Liver (tissue), 9 donors: ENCODE results near the gene PDE1C. TPM values are rescaled to one million over a fixed set of nuclear protein-coding genes. Genes with fewer than 3 reads are reported as not detected.

ENCODE experiments used
- DNase-seq: peaks from one replicate; pipeline ENCODE4 v3.0.0-alpha.2; 2017; ENCODE audit warnings: low spot score
- H3K27ac ChIP-seq, 2 donors: one replicate each; pipeline ENCODE4 v1.7.0; 2013; ENCODE audit warnings: inconsistent platforms in 2 of 2, low read length in 2 of 2, control low read depth in 1 of 2, low read depth in 1 of 2, mild to moderate bottlenecking in 1 of 2
- H3K27me3 ChIP-seq, 4 donors: one replicate each; pipeline versions ENCODE4 v1.6.1 to v1.7.0; 2013; ENCODE audit warnings: low read length in 3 of 4, inconsistent platforms in 1 of 4, mild to moderate bottlenecking in 1 of 4, moderate library complexity in 1 of 4; ENCODE audit not compliant: control insufficient read depth in 4 of 4, insufficient read depth in 4 of 4
- H3K36me3 ChIP-seq, 4 donors: one replicate each; pipeline versions ENCODE4 v1.6.1 to v1.7.0; 2013; ENCODE audit warnings: low read length in 3 of 4, mild to moderate bottlenecking in 3 of 4, low read depth in 1 of 4, moderate library complexity in 1 of 4; ENCODE audit not compliant: control insufficient read depth in 4 of 4, insufficient read depth in 3 of 4
- H3K4me1 ChIP-seq, 4 donors: one replicate each; pipeline versions ENCODE4 v1.6.1 to v1.7.0; 2013; ENCODE audit warnings: low read length in 3 of 4, mild to moderate bottlenecking in 3 of 4, moderate library complexity in 1 of 4; ENCODE audit not compliant: control insufficient read depth in 4 of 4, insufficient read depth in 4 of 4
- H3K4me3 ChIP-seq, 3 donors: one replicate each; pipeline versions ENCODE4 v1.6.1 to v1.7.0; 2013; ENCODE audit warnings: low read length in 3 of 3, control low read depth in 1 of 3, low read depth in 1 of 3, mild to moderate bottlenecking in 1 of 3
- H3K9ac ChIP-seq, 2 donors: one replicate each; pipeline ENCODE4 v1.7.0; 2013; ENCODE audit warnings: low read length in 2 of 2, mild to moderate bottlenecking in 2 of 2, moderate library complexity in 2 of 2, control low read depth in 1 of 2, low read depth in 1 of 2
- H3K9me3 ChIP-seq, 4 donors: one replicate each; pipeline versions ENCODE4 v1.6.1 to v1.7.0; 2013; ENCODE audit warnings: low read length in 3 of 4; ENCODE audit not compliant: control insufficient read depth in 4 of 4
- EGR1 ChIP-seq, 2 donors: IDR thresholded peaks; 2 replicates each; pipeline ENCODE4 v1.6.1; 2016 to 2018; ENCODE audit warnings: antibody characterized with exemption in 2 of 2, low read depth in 2 of 2
- FOXA1 ChIP-seq: IDR thresholded peaks from 2 replicates; pipeline ENCODE4 v1.6.1; 2016; ENCODE audit warnings: antibody characterized with exemption
- FOXA2 ChIP-seq: IDR thresholded peaks from 2 replicates; pipeline ENCODE4 v1.6.1; 2016; ENCODE audit warnings: antibody characterized with exemption
- GABPA ChIP-seq, 2 donors: IDR thresholded peaks in 1 of 2; conservative IDR thresholded peaks in 1 of 2; 2 replicates each; pipeline ENCODE4 v1.6.1; 2016; ENCODE audit warnings: antibody characterized with exemption in 2 of 2, mild to moderate bottlenecking in 1 of 2, moderate library complexity in 1 of 2
- HNF4A ChIP-seq, 2 donors: conservative IDR thresholded peaks; 2 replicates each; pipeline ENCODE4 v1.6.1; 2016; ENCODE audit warnings: antibody characterized with exemption in 2 of 2, mild to moderate bottlenecking in 2 of 2
- HNF4G ChIP-seq: IDR thresholded peaks from 2 replicates; pipeline ENCODE4 v1.6.1; 2016; ENCODE audit warnings: antibody characterized with exemption
- JUND ChIP-seq, 2 donors: IDR thresholded peaks; 2 replicates each; pipeline ENCODE4 v1.6.1; 2016; ENCODE audit warnings: antibody characterized with exemption in 2 of 2
- NR2F2 ChIP-seq: IDR thresholded peaks from 2 replicates; pipeline ENCODE4 v1.6.1; 2016; ENCODE audit warnings: antibody characterized with exemption
- RXRA ChIP-seq, 2 donors: IDR thresholded peaks; 2 replicates each; pipeline ENCODE4 v1.6.1; 2017 to 2018; ENCODE audit warnings: antibody characterized with exemption in 2 of 2, mild to moderate bottlenecking in 1 of 2
- SP1 ChIP-seq: IDR thresholded peaks from 2 replicates; pipeline ENCODE4 v1.6.1; 2018; ENCODE audit warnings: antibody characterized with exemption, mild to moderate bottlenecking
- YY1 ChIP-seq: IDR thresholded peaks from 2 replicates; pipeline ENCODE4 v1.6.1; 2016; ENCODE audit warnings: antibody characterized with exemption, mild to moderate bottlenecking
- WGBS: extraction: QIAGEN DNeasy Blood & Tissue Kit; methylation state at CpG from one replicate; pipeline ENCODE4 v1.1.7; 2013; 5-methylcytosine and 5-hydroxymethylcytosine counted together
- polyA plus RNA-seq, 2 donors: library from polyadenylated mRNA; stranded (reverse) in 1 of 2; unstranded in 1 of 2; fragments of 200-250 nt in 1 of 2; fragments of >200 nt in 1 of 2; fragmentation: Nextera tagmentation in 1 of 2; extraction: Ambion mirVana in 1 of 2; gene quantifications; one replicate each; pipeline versions ENCODE4 v1.2.1 to v1.2.3, GENCODE V29; 2013 to 2015
- total RNA-seq, 2 donors: library from RNA; depleted of rRNA; stranded (reverse); fragments of >200 nt; gene quantifications; one replicate each; pipeline ENCODE4 v1.2.3, GENCODE V29; 2014
- TF ChIP-seq, protein P1 (sequence below): IDR thresholded peaks from 2 replicates; pipeline ENCODE4 v1.6.1; 2016; ENCODE audit warnings: antibody characterized with exemption
- TF ChIP-seq, protein P2 (sequence below): IDR thresholded peaks from 2 replicates; pipeline ENCODE4 v1.6.1; 2016; ENCODE audit warnings: antibody characterized with exemption
- TF ChIP-seq, protein P3 (sequence below): fragments of 150-350 bp; IDR thresholded peaks from 2 replicates; pipeline ENCODE4 v1.5.1; 2017; ENCODE audit warnings: improper control_type of control experiment, low read depth, low read length; ENCODE audit not compliant: missing input control
- TF ChIP-seq, protein P4 (sequence below): IDR thresholded peaks from 2 replicates; pipeline ENCODE4 v1.6.1; 2016; ENCODE audit warnings: antibody characterized with exemption
- TF ChIP-seq, protein P5 (sequence below): IDR thresholded peaks from 2 replicates; pipeline ENCODE4 v1.6.1; 2016; ENCODE audit warnings: antibody characterized with exemption, mild to moderate bottlenecking
- donor health status: healthy.
- donor health status: healthy.
- donor health status: healthy.
- donor health status: healthy.
- donor health status: healthy.

PDE1C gene
- total and polyA plus RNA-seq, 4 donors = 0.05 to 0.92 (median 0.47) TPM; not detected in 1

DNA sequence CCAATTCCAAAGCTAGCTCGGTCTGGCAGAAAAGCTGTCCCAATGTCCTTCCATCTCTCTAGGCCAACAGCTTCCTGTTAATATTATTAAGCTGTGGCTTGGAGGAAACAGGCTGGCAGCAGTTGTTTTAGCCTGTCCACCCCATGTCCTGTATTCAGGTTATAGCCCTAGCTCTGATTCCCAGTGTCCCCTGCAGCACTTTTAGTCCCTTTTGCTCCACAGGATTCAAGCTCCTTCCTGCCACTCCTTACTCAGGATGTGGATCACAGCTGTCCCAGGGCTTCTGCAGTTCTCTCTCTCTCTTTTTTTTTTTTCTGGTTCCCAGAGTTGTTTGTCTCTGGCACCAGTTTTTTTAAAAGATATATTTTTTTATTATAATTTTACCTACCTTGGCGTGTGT is 298.0 kb downstream of the PDE1C start:
- Histone ChIP-seq H3K9ac (no peak overlapping the region), H3K9me3 (no peaks in the 10 kb centered on the region), H3K36me3 (no peaks in the 10 kb centered on the region), H3K27ac (no peak overlapping the region), H3K4me3 (no peak overlapping the region), H3K4me1 (no peaks in the 10 kb centered on the region), H3K27me3 (peaks cover 0 to 6% (median 0%) of the 10 kb centered on the region in 4 donors)
- TF ChIP-seq, protein P1, sequence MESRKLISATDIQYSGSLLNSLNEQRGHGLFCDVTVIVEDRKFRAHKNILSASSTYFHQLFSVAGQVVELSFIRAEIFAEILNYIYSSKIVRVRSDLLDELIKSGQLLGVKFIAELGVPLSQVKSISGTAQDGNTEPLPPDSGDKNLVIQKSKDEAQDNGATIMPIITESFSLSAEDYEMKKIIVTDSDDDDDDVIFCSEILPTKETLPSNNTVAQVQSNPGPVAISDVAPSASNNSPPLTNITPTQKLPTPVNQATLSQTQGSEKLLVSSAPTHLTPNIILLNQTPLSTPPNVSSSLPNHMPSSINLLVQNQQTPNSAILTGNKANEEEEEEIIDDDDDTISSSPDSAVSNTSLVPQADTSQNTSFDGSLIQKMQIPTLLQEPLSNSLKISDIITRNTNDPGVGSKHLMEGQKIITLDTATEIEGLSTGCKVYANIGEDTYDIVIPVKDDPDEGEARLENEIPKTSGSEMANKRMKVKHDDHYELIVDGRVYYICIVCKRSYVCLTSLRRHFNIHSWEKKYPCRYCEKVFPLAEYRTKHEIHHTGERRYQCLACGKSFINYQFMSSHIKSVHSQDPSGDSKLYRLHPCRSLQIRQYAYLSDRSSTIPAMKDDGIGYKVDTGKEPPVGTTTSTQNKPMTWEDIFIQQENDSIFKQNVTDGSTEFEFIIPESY = no peak
- no peak for TF ChIP-seq FOXA2
- no peak for TF ChIP-seq GABPA (IDR thresholded peaks at IDR 0.05 in 1 of 2, conservative IDR thresholded peaks at IDR 0.05 in 1 of 2)
- TF ChIP-seq HNF4G = no peak
- no peak for TF ChIP-seq FOXA1
- TF ChIP-seq RXRA (IDR thresholded peaks at IDR 0.05) = no peak
- TF ChIP-seq, protein P2, sequence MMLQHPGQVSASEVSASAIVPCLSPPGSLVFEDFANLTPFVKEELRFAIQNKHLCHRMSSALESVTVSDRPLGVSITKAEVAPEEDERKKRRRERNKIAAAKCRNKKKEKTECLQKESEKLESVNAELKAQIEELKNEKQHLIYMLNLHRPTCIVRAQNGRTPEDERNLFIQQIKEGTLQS = no peak
- no peak for TF ChIP-seq JUND (IDR thresholded peaks at IDR 0.05)
- TF ChIP-seq, protein P3, sequence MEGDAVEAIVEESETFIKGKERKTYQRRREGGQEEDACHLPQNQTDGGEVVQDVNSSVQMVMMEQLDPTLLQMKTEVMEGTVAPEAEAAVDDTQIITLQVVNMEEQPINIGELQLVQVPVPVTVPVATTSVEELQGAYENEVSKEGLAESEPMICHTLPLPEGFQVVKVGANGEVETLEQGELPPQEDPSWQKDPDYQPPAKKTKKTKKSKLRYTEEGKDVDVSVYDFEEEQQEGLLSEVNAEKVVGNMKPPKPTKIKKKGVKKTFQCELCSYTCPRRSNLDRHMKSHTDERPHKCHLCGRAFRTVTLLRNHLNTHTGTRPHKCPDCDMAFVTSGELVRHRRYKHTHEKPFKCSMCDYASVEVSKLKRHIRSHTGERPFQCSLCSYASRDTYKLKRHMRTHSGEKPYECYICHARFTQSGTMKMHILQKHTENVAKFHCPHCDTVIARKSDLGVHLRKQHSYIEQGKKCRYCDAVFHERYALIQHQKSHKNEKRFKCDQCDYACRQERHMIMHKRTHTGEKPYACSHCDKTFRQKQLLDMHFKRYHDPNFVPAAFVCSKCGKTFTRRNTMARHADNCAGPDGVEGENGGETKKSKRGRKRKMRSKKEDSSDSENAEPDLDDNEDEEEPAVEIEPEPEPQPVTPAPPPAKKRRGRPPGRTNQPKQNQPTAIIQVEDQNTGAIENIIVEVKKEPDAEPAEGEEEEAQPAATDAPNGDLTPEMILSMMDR = no peak
- no peak for TF ChIP-seq NR2F2
- TF ChIP-seq SP1 = no peak
- no peak for DNase-seq
- WGBS = 81% methylated on average over 2 of the region's 2 CpGs

DNA sequence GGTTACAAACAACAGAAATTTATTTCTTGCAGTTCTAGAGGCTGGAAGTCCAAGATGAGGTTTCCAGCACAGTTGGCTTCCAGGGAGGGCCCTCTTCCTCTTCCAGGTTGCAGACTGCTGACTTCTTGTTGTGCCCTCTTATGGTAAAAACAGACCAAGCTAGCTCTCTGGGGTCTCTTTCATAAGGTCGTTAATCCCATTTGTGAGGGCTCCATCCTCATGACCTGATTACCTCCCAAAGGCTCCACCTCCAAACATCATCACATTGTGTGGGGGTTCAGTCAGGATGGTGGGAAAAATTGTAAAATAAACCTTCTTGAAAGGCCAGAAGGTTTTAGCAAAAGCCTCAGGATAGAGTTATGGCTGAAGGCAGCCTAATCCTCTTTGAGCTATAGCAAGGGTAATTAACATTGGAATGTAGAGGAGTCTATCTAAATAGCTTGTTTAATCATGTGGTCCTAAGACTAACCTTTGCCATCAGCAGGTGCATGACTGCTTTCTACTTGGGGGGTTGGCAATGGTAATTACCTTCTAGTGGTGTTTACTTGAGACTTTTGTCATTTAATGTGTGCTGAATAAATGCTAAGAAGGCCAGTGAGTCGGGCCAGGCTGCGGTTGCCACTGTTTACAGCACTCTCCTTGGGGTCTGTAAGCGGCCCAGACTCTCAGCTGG is 302.4 kb downstream of the PDE1C start:
- Histone ChIP-seq H3K9me3 (no peaks in the 10 kb centered on the region), H3K4me3 (no peak overlapping the region), H3K36me3 (no peaks in the 10 kb centered on the region), H3K27ac (no peak overlapping the region), H3K4me1 (no peaks in the 10 kb centered on the region), H3K27me3 (peaks cover 0 to 5% (median 0%) of the 10 kb centered on the region in 4 donors), H3K9ac (no peak overlapping the region)
- DNase-seq = no peak
- TF ChIP-seq FOXA2 (no peak), YY1 (no peak), EGR1 (IDR thresholded peaks at IDR 0.05; ENCODE audit: low read depth in 2 of 2) (no peak), JUND (IDR thresholded peaks at IDR 0.05) (no peak), NR2F2 (no peak), GABPA (IDR thresholded peaks at IDR 0.05 in 1 of 2, conservative IDR thresholded peaks at IDR 0.05 in 1 of 2) (no peak), HNF4A (conservative IDR thresholded peaks at IDR 0.05) (no peak)
- TF ChIP-seq, protein P4, sequence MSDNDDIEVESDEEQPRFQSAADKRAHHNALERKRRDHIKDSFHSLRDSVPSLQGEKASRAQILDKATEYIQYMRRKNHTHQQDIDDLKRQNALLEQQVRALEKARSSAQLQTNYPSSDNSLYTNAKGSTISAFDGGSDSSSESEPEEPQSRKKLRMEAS = no peak
- TF ChIP-seq, protein P3 = no peak
- TF ChIP-seq, protein P1 = no peak
- TF ChIP-seq, protein P2 = no peak
- TF ChIP-seq, protein P5, sequence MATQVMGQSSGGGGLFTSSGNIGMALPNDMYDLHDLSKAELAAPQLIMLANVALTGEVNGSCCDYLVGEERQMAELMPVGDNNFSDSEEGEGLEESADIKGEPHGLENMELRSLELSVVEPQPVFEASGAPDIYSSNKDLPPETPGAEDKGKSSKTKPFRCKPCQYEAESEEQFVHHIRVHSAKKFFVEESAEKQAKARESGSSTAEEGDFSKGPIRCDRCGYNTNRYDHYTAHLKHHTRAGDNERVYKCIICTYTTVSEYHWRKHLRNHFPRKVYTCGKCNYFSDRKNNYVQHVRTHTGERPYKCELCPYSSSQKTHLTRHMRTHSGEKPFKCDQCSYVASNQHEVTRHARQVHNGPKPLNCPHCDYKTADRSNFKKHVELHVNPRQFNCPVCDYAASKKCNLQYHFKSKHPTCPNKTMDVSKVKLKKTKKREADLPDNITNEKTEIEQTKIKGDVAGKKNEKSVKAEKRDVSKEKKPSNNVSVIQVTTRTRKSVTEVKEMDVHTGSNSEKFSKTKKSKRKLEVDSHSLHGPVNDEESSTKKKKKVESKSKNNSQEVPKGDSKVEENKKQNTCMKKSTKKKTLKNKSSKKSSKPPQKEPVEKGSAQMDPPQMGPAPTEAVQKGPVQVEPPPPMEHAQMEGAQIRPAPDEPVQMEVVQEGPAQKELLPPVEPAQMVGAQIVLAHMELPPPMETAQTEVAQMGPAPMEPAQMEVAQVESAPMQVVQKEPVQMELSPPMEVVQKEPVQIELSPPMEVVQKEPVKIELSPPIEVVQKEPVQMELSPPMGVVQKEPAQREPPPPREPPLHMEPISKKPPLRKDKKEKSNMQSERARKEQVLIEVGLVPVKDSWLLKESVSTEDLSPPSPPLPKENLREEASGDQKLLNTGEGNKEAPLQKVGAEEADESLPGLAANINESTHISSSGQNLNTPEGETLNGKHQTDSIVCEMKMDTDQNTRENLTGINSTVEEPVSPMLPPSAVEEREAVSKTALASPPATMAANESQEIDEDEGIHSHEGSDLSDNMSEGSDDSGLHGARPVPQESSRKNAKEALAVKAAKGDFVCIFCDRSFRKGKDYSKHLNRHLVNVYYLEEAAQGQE = no peak
- 41% methylated on average over 4 of the region's 4 CpGs for WGBS
